Glomerular visceral epithelial cell (primary cell): ENCODE results near the gene DAGLB.
"Not testable (repeated sequence)": the region's sequence is repeated elsewhere in the genome, so short reads cannot be mapped to it uniquely, and the experiment has no call there.

Experiments
- DNase-seq: peaks from one replicate; pipeline ENCODE4 v3.0.0-alpha.2; 2016; ENCODE audit errors: extremely low spot score

DAGLB gene

GRCh38 chr7:6430974-6431373 is 16.8 kb downstream of the DAGLB start:
- no peak for DNase-seq

GRCh38 chr7:6430271-6430940 is 17.3 kb downstream of the DAGLB start:
- DNase-seq, result no peak

GRCh38 chr7:6425948-6426347 is 21.8 kb downstream of the DAGLB start:
- no peak for DNase-seq

GRCh38 chr7:6423942-6424701 is 23.6 kb downstream of the DAGLB start:
- no peak for DNase-seq

- no peak for DNase-seq
Measured at GRCh38 chr7:6422926-6423632, 24.7 kb downstream of the DAGLB start.

- no peak for DNase-seq
Measured at GRCh38 chr7:6422095-6422494, 25.7 kb downstream of the DAGLB start.

- no peak for DNase-seq
Measured at GRCh38 chr7:6420680-6421079, 27.1 kb downstream of the DAGLB start.

GRCh38 chr7:6419310-6419773 is 28.4 kb downstream of the DAGLB start:
- no peak for DNase-seq

GRCh38 chr7:6417408-6417807 is 30.3 kb downstream of the DAGLB start:
- no peak for DNase-seq

- DNase-seq, result no peak
Measured at GRCh38 chr7:6416516-6417145, 31.1 kb downstream of the DAGLB start.

- no peak for DNase-seq
Measured at GRCh38 chr7:6413637-6414036, 34.1 kb downstream of the DAGLB start.

- DNase-seq, result no peak
Measured at GRCh38 chr7:6409944-6410693, 37.6 kb downstream of the DAGLB start.

- DNase-seq, result no peak
Measured at GRCh38 chr7:6409091-6409490, 38.7 kb downstream of the DAGLB start.

GRCh38 chr7:6407434-6407833 is 40.3 kb downstream of the DAGLB start:
- no peak for DNase-seq

- DNase-seq, result no peak
Measured at GRCh38 chr7:6406121-6406520, 41.6 kb downstream of the DAGLB start.

GRCh38 chr7:6403907-6404306 is 43.8 kb downstream of the DAGLB start:
- no peak for DNase-seq

- DNase-seq, result no peak
Measured at GRCh38 chr7:6402741-6403140, 45.0 kb downstream of the DAGLB start.

- no peak for DNase-seq
Measured at GRCh38 chr7:6402041-6402440, 45.7 kb downstream of the DAGLB start.

- DNase-seq, result no peak
Measured at GRCh38 chr7:6401536-6401935, 46.2 kb downstream of the DAGLB start.

- DNase-seq, result not testable (repeated sequence)
Measured at GRCh38 chr7:6400243-6401105, 47.3 kb downstream of the DAGLB start.

- no peak for DNase-seq
Measured at GRCh38 chr7:6399351-6399750, 48.4 kb downstream of the DAGLB start.
